HG02642 (cell line): Measurements from ENCODE around the gene CLIC4.
"Not testable (repeated sequence)": the region's sequence is repeated elsewhere in the genome, so short reads cannot be mapped to it uniquely, and the experiment has no call there.

Experiments
- ATAC-seq: cut with Tn5 transposase; IDR thresholded peaks from one replicate; pipeline ENCODE4 v1.9.1; 2021; ENCODE audit warnings: mild to moderate bottlenecking; ENCODE audit not compliant: unreplicated experiment, poor library complexity

CLIC4 gene

GRCh38 chr1:24744911-24745710, at the start of gene CLIC4:
Gene CLIC4, plus strand, starts transcription at chr1:24745447. Its CDS starts 107 bp downstream, at chr1:24745554.
- ATAC-seq = peak; percentile 75

GRCh38 chr1:24696041-24696755, 49.0 kb upstream of the CLIC4 start:
- ATAC-seq = no peak

GRCh38 chr1:24696756-24697330, 48.4 kb upstream of the CLIC4 start:
- no peak for ATAC-seq

- ATAC-seq = not testable (repeated sequence)
Observed at GRCh38 chr1:24697453-24698001, 47.7 kb upstream of the CLIC4 start.

DNA sequence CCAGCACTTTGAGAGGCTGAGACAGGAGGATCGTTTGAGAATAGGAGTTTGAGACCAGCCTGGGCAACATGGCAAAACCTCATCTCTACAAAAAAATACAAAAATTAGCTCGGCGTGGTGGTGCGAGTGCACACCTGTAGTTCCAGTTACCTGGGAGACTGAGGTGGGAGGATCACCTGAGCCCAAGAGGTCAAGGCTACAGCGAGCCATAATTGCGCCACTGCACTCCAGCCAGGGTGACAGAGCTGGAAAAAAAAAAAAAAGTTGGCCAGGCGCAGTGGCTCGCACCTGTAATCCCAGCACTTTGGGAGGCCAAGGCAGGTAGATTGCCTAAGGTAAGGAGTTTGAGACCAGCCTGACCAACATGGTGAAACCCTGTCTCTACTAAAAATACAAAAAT, 46.9 kb upstream of the CLIC4 start:
- ATAC-seq = not testable (repeated sequence)

DNA sequence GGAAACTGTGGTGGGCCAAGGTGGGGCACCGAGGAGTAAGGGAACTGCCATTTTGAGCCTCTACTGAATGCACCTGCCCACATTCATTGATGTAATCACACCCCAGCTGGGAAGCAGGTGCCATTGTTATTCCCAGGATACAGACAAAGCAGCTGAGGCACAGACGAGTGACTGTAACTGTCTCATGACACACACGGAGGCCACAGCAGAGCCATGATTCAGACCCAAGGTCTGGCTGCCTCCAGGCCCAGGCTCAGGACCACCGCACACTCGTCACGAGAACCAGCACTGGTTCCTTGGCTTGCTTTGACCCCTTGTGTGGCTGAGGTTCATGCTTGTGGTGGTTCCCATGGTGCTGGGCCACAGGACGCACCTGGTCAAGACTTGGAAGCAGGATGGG, 45.6 kb upstream of the CLIC4 start:
- no peak for ATAC-seq

- no peak for ATAC-seq
Observed at GRCh38 chr1:24702511-24703293, 42.5 kb upstream of the CLIC4 start.

- no peak for ATAC-seq
Observed at GRCh38 chr1:24704411-24705259, 40.6 kb upstream of the CLIC4 start.

DNA sequence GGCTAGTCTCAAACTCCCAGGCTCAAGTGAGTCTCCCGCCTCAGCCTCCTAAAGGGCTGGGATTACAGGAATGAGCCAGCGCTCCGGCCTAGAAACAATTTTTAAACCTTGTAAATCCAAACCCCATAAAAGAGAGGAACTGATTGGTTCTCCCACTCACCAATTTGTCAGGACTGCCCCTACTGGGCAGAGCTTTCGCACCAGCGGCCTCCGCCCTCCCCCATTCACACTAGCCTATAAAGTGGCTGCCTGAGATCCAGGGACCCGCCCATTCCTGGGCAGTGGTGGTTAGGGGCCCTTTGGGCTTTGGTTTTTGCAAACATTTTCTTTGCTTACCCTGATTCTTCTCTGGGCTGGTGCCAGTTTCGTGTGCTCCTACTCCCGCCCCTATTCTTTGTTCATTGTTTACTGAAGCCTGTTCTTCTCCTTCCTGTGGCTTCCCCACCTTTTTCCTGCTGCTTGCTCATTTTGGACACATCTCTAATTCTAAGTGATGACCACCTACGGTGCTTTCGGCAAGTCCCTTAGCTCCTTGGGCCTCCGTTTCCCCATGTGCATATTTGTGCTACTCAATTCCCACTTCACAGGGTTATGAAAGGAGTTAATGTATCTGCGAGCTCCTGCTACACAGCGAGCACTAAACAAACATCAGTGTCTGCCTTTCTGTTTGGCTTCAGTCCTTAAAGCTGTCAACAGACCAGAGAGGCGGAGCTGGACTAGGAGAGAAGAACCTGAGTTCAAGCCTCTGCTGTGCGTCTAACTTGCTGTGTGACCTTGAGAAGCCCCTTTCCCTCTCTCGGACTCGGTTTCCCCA, 39.8 kb upstream of the CLIC4 start:
- ATAC-seq = peak; percentile 62

DNA sequence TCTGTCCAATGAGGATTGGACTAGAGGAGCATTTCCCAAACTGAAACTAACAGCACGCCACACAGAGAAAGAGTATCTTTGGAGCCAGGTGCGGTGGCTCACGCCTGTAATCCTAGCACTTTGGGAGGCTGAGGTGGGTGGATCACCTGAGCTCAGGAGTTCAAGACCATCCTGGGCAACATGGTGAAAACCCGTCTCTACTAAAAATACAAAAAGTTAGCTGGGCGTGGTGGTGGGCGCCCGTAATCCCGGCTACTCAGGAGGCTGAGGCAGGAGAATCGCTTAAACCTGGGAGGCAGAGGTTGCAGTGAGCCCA, 39.2 kb upstream of the CLIC4 start:
- not testable (repeated sequence) for ATAC-seq

GRCh38 chr1:24707687-24708086, 37.6 kb upstream of the CLIC4 start:
- no peak for ATAC-seq

- no peak for ATAC-seq
Observed at GRCh38 chr1:24708938-24709337, 36.3 kb upstream of the CLIC4 start.

DNA sequence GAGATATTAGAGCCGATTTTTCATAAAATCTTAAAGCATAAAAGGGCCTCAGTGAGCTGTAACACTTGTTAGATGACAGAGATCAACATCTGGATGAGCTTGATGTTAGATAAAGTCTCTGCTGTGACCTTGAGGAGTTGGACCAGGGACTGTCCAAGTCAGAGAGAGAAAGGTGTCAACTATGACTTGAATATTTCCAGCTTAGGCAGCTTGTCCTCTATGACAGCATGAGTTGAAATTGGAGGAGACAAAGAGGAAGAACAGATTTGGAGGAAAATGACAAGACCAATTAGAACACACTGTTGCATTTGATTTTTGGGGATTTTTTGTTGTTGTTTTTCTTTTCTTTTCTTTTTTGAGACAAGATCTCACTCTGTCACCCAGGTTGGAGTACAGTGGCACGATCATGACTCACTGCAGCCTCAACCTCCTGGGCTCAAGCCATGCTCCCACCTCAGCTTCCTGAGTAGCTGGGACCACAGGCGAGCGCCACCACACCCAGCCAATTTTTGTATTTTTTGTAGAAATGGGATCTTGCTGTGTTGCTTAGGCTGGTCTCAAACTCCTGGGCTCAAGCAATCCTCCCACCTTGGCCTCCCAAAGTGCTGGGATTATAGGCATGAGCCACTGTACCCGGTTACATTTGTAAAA, 35.3 kb upstream of the CLIC4 start:
- no peak for ATAC-seq

DNA sequence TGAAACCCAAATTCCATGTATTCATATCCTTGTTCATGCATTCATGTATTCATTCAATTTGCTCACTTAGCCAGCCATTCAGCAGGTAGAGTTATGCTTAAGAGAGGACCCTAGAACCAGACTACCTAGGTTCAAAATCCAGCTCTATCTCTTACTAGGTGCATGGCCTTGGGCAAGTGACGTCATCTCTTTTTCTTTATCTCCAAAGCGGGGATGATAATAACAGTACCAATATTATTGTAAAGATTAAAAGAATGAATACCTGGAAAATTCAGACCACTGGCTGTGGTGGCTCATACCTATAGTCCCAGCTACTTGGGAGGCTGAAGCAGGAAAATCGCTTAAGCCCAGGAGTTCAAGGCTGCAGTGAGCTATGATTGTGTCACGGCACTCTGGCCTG, 33.9 kb upstream of the CLIC4 start:
- no peak for ATAC-seq

- no peak for ATAC-seq
Observed at GRCh38 chr1:24713176-24713575, 32.1 kb upstream of the CLIC4 start.

- no peak for ATAC-seq
Observed at GRCh38 chr1:24713736-24714135, 31.5 kb upstream of the CLIC4 start.

GRCh38 chr1:24714859-24715520, 30.3 kb upstream of the CLIC4 start:
- no peak for ATAC-seq

DNA sequence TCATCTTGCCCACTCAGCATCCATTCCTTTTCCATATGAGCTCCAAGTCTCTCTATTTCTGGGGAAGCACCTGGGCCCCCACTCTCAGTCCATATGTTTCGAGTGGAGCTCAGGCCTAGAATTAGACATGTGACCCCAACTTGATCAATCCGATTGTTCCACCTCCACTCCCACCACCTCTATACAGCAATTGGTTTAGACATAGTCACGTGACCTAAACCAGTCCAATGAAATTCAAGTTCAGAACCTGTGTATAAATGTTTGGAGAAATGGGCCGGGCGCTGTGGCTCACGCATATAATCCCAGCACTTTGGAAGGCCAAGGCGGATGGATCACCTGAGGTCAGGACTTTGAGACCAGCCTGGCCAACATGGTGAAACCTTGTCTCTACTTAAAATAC, 29.6 kb upstream of the CLIC4 start:
- ATAC-seq = no peak
